Measurements from ENCODE around the gene RNF31.

The RNF31 gene

GRCh38 chr14:24123424-24124417 lies 23.6 kb upstream of the RNF31 start:
- no peak for DNase-seq
- TF ChIP-seq CTCF (IDR thresholded peaks at IDR 0.05; ENCODE audit: low read length) (no peak), EZH2 (optimal IDR thresholded peaks at IDR 0.05; ENCODE audit: low read depth, low read length) (no peak), EZH2phosphoT487 (IDR thresholded peaks at IDR 0.05; ENCODE audit: low read length) (no peak)
- no peak overlapping the region for H3K4me2 ChIP-seq (ENCODE audit: low read depth, low read length)

GRCh38 chr14:24126939-24127338 lies 20.4 kb upstream of the RNF31 start:
- no peaks in the 10 kb centered on the region for H4K20me1 ChIP-seq (ENCODE audit: insufficient read depth, low read length)
- H3K79me2 ChIP-seq (ENCODE audit: low read length), result no peaks in the 10 kb centered on the region
- no peaks in the 10 kb centered on the region for H3K36me3 ChIP-seq (replicated peaks; ENCODE audit: insufficient read depth, low read length)
- TF ChIP-seq CTCF (IDR thresholded peaks at IDR 0.05; ENCODE audit: low read length) (no peak), EZH2 (optimal IDR thresholded peaks at IDR 0.05; ENCODE audit: low read depth, low read length) (no peak), EZH2phosphoT487 (IDR thresholded peaks at IDR 0.05; ENCODE audit: low read length) (no peak)
- H2AFZ ChIP-seq (ENCODE audit: low read length), result no peak overlapping the region
- H3K27ac ChIP-seq (ENCODE audit: low read length), result no peak overlapping the region
- H3K9me2 ChIP-seq (replicated peaks; ENCODE audit: insufficient read depth, low read length), result no peaks in the 10 kb centered on the region
- H3K4me3 ChIP-seq (ENCODE audit: low read length), result no peak overlapping the region
- no peaks in the 10 kb centered on the region for H3K9me3 ChIP-seq (replicated peaks; ENCODE audit: insufficient read depth, low read length)
- no peaks in the 10 kb centered on the region for H3K4me1 ChIP-seq (ENCODE audit: low read length)
- no peaks in the 10 kb centered on the region for H3K27me3 ChIP-seq (replicated peaks; ENCODE audit: insufficient read depth, low read length)
- DNase-seq, result no peak
- H3K9ac ChIP-seq (ENCODE audit: low read length), result no peak overlapping the region
- no peaks in the 10 kb centered on the region for H3F3A ChIP-seq (ENCODE audit: insufficient read depth, low read length)
- no peak overlapping the region for H3K4me2 ChIP-seq (ENCODE audit: low read depth, low read length)

More at GRCh38 chr14:24123424-24124417, 23.6 kb upstream of the RNF31 start:
- H2AFZ ChIP-seq (ENCODE audit: low read length), result no peak overlapping the region
- H4K20me1 ChIP-seq (ENCODE audit: insufficient read depth, low read length), result no peaks in the 10 kb centered on the region
- no peaks in the 10 kb centered on the region for H3K79me2 ChIP-seq (ENCODE audit: low read length)
- no peak overlapping the region for H3K4me3 ChIP-seq (ENCODE audit: low read length)
- no peaks in the 10 kb centered on the region for H3K9me2 ChIP-seq (replicated peaks; ENCODE audit: insufficient read depth, low read length)
- H3K4me1 ChIP-seq (ENCODE audit: low read length), result no peaks in the 10 kb centered on the region
- H3K9ac ChIP-seq (ENCODE audit: low read length), result no peak overlapping the region
- H3K9me3 ChIP-seq (replicated peaks; ENCODE audit: insufficient read depth, low read length), result no peaks in the 10 kb centered on the region
- H3K27me3 ChIP-seq (replicated peaks; ENCODE audit: insufficient read depth, low read length), result no peaks in the 10 kb centered on the region
- no peaks in the 10 kb centered on the region for H3K36me3 ChIP-seq (replicated peaks; ENCODE audit: insufficient read depth, low read length)
- no peak overlapping the region for H3K27ac ChIP-seq (ENCODE audit: low read length)
- H3F3A ChIP-seq (ENCODE audit: insufficient read depth, low read length), result no peaks in the 10 kb centered on the region

- Histone ChIP-seq H3K9me2 (replicated peaks; ENCODE audit: insufficient read depth, low read length) (no peaks in the 10 kb centered on the region), H3K9ac (ENCODE audit: low read length) (no peak overlapping the region), H3K4me2 (ENCODE audit: low read depth, low read length) (no peak overlapping the region), H4K20me1 (ENCODE audit: insufficient read depth, low read length) (no peaks in the 10 kb centered on the region), H3F3A (ENCODE audit: insufficient read depth, low read length) (no peaks in the 10 kb centered on the region), H3K9me3 (replicated peaks; ENCODE audit: insufficient read depth, low read length) (no peaks in the 10 kb centered on the region), H2AFZ (ENCODE audit: low read length) (no peak overlapping the region), H3K27me3 (replicated peaks; ENCODE audit: insufficient read depth, low read length) (no peaks in the 10 kb centered on the region), H3K79me2 (ENCODE audit: low read length) (no peaks in the 10 kb centered on the region), H3K36me3 (replicated peaks; ENCODE audit: insufficient read depth, low read length) (no peaks in the 10 kb centered on the region), H3K27ac (ENCODE audit: low read length) (no peak overlapping the region), H3K4me1 (ENCODE audit: low read length) (no peaks in the 10 kb centered on the region), H3K4me3 (ENCODE audit: low read length) (no peak overlapping the region)
- no peak for DNase-seq
- TF ChIP-seq EZH2 (optimal IDR thresholded peaks at IDR 0.05; ENCODE audit: low read depth, low read length) (no peak), CTCF (IDR thresholded peaks at IDR 0.05; ENCODE audit: low read length) (no peak), EZH2phosphoT487 (IDR thresholded peaks at IDR 0.05; ENCODE audit: low read length) (no peak)
These were observed 19.6 kb upstream of the RNF31 start for GRCh38 chr14:24127673-24128072.
